B cell (primary cell): ENCODE data around the gene TLR7. TPM values are rescaled to one million over a fixed set of nuclear protein-coding genes. Genes with fewer than 3 reads are reported as not detected.

Experiments used
- ATAC-seq: fragments of 200-7000 bp; cut with Tn5 transposase; one replicate; pipeline ENCODE4 v1.10.0; 2021; ENCODE audit warnings: low read depth, mild to moderate bottlenecking, moderate number of reproducible peaks, moderate library complexity
- CTCF ChIA-PET: fragments of 350-600 bp; sonication (Branson Sonifier 250); formaldehyde crosslinking; loops from one replicate; lab custom pipeline; 2021; ENCODE audit warnings: antibody characterized with exemption, inconsistent platforms; lab: Charles Lee
- POLR2A ChIA-PET: fragments of 350-600 bp; sonication (Branson Sonifier 250); formaldehyde crosslinking; loops from one replicate; lab custom pipeline; 2021; ENCODE audit warnings: antibody characterized with exemption; lab: Charles Lee
- DNase-seq: peaks from one replicate; pipeline ENCODE4 v3.0.0; 2013
- H2AFZ ChIP-seq: 2 replicates; pipeline ENCODE4 v1.6.1; 2012; ENCODE audit warnings: mild to moderate bottlenecking, low read depth, low read length; ENCODE audit not compliant: insufficient read depth, poor library complexity, severe bottlenecking
- H3K27ac ChIP-seq, 2 donors: 1 replicate in 1 of 2; 2 replicates in 1 of 2; pipeline ENCODE4 v1.5.1; 2012 to 2013; ENCODE audit warnings: low read length in 2 of 2, mild to moderate bottlenecking in 2 of 2, moderate library complexity in 1 of 2
- H3K27me3 ChIP-seq, 4 experiments: fragments of 200-600 bp in 1 of 4; sonication (generic) in 1 of 4; replicated peaks in 1 of 4; 1 replicate in 2 of 4; 2 replicates in 2 of 4; pipeline versions ENCODE4 v1.6.1 to v1.7.0; 2013 to 2016; ENCODE audit warnings: low read length in 3 of 4, mild to moderate bottlenecking in 2 of 4, mixed read lengths in 1 of 4, moderate library complexity in 1 of 4; ENCODE audit not compliant: insufficient read depth in 4 of 4, control insufficient read depth in 3 of 4; ENCODE audit errors: control extremely low read depth in 1 of 4
- H3K36me3 ChIP-seq, 2 experiments: replicated peaks in 1 of 2; 1 replicate in 1 of 2; 2 replicates in 1 of 2; pipeline versions ENCODE4 v1.6.1 to v1.7.1; 2013; ENCODE audit warnings: low read length in 1 of 2; ENCODE audit not compliant: insufficient read depth in 2 of 2, control insufficient read depth in 1 of 2; ENCODE audit errors: control extremely low read depth in 1 of 2, extremely low read depth in 1 of 2
- H3K4me1 ChIP-seq, 2 donors: fragments of 200-600 bp in 1 of 2; sonication (generic) in 1 of 2; 1 replicate in 1 of 2; 2 replicates in 1 of 2; pipeline versions ENCODE4 v1.5.1 to v1.6.1; 2013 to 2017; ENCODE audit warnings: low read length in 2 of 2; ENCODE audit not compliant: control insufficient read depth in 2 of 2, insufficient read depth in 2 of 2
- H3K4me2 ChIP-seq: replicated peaks from 2 replicates; pipeline ENCODE3; 2012; ENCODE audit warnings: mild to moderate bottlenecking, low read depth, low read length; ENCODE audit not compliant: poor library complexity, severe bottlenecking
- H3K4me3 ChIP-seq, 5 experiments: fragments of 200-600 bp in 1 of 5; sonication (generic) in 1 of 5; 1 replicate in 3 of 5; 2 replicates in 2 of 5; pipeline versions ENCODE4 v1.5.1 to v1.7.0; 2011 to 2016; ENCODE audit warnings: low read length in 4 of 5, mild to moderate bottlenecking in 4 of 5, low read depth in 2 of 5, control low read depth in 1 of 5, moderate library complexity in 1 of 5; ENCODE audit not compliant: insufficient read depth in 1 of 5; ENCODE audit errors: control extremely low read depth in 1 of 5, extremely low read depth in 1 of 5
- H3K79me2 ChIP-seq: fragments of 200-600 bp; sonication (generic); one replicate; pipeline ENCODE4 v1.6.0; 2016; ENCODE audit warnings: low read length; ENCODE audit not compliant: control insufficient read depth, insufficient read depth
- H3K9ac ChIP-seq: fragments of 200-600 bp; sonication (generic); 2 replicates; pipeline ENCODE4 v1.6.1; 2017; ENCODE audit warnings: mild to moderate bottlenecking, low read length, moderate library complexity
- H3K9me3 ChIP-seq, 3 donors: one replicate each; pipeline versions ENCODE4 v1.6.1 to v1.7.1; 2013; ENCODE audit warnings: low read length in 2 of 3; ENCODE audit not compliant: control insufficient read depth in 2 of 3, insufficient read depth in 1 of 3; ENCODE audit errors: control extremely low read depth in 1 of 3
- H4K20me1 ChIP-seq: 2 replicates; pipeline ENCODE4 v1.6.0; 2012; ENCODE audit warnings: mild to moderate bottlenecking, low read length; ENCODE audit not compliant: insufficient read depth, control insufficient read depth, poor library complexity, severe bottlenecking
- H3K27ac Mint-ChIP-seq: one replicate; pipeline ENCODE4 v1.8.0; 2021; ENCODE audit warnings: mixed read lengths
- H3K27me3 Mint-ChIP-seq: one replicate; pipeline ENCODE4 v1.8.0; 2021; ENCODE audit warnings: mixed read lengths
- H3K4me1 Mint-ChIP-seq: one replicate; pipeline ENCODE4 v1.8.0; 2021; ENCODE audit warnings: mixed read lengths
- H3K4me3 Mint-ChIP-seq: one replicate; pipeline ENCODE4 v1.8.0; 2021; ENCODE audit warnings: mixed read lengths
- H3K9me3 Mint-ChIP-seq: one replicate; pipeline ENCODE4 v1.8.0; 2022; ENCODE audit warnings: mixed read lengths; ENCODE audit not compliant: insufficient read depth
- EZH2 ChIP-seq: IDR thresholded peaks from 2 replicates; pipeline ENCODE4 v1.6.1; 2012; ENCODE audit warnings: borderline replicate concordance, low read depth, mild to moderate bottlenecking, moderate library complexity, low read length; ENCODE audit not compliant: insufficient read depth, poor library complexity, severe bottlenecking
- WGBS: methylation state at CpG from one replicate; pipeline ENCODE4 v1.1.5; 2013; ENCODE audit warnings: missing lambda C conversion rate; ENCODE audit not compliant: insufficient coverage; 5-methylcytosine and 5-hydroxymethylcytosine counted together
- intact Hi-C: fragments of 100-400 bp; cut with micrococcal nuclease; formaldehyde crosslinking; loops from one replicate; pipeline ENCODE4 v1.10.0; 2022
- polyA plus RNA-seq: library from polyadenylated mRNA; depleted of rRNA; stranded (reverse); fragments of >200 nt; gene quantifications from 2 replicates; pipeline ENCODE4 v1.2.3, GENCODE V29; 2012
- total RNA-seq, 2 donors: library from RNA; stranded (reverse); fragments of 120-200 nt in 1 of 2; gene quantifications; 1 replicate in 1 of 2; 2 replicates in 1 of 2; pipeline versions ENCODE4 v1.2.3 to v1.2.4, GENCODE V29; 2013 to 2022
- TF ChIP-seq, protein P1 (sequence below): fragments of 200-600 bp; IDR thresholded peaks from one replicate; pipeline ENCODE4 v1.8.0; 2022; ENCODE audit warnings: antibody characterized with exemption, mild to moderate bottlenecking

The TLR7 gene
- total and polyA plus RNA-seq, 2 donors (not counting 1 experiment from before 2014, with no cell fraction given) = 6.1 to 10.2 TPM

DNA sequence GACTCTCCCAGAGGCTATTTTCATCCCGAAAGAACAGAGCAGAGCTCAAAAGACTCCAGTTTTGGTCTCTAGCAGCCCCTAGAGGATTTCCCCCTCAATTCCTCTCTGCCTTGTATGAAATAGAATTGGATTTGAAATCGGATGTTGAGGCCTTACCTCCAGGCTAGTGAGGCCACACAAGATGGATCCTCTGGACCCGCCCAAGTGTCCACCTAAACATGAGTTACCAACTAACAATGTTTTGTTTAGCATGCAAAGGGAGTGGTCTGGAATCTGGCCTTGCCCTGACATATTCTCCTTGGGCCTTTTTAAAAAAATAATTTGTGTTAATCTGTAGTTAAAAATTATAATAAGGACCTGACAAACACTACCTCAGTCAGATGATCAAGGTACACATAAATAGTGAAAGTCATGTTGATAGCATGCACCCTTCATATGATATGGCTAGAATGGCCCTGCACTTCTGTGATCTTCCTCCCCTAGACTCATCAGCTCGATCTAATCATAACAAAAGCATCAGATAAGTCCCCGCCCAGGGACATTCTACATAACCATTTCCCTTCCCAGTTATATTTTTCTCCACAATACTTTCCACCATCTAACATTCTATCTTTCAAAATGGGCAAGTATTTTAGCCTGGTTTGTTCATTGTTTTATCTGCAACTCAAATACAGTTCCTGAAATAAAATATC is 46.1 kb downstream of the TLR7 start:
- no CpG with 5 or more reads among the region's 5 CpGs for WGBS

DNA sequence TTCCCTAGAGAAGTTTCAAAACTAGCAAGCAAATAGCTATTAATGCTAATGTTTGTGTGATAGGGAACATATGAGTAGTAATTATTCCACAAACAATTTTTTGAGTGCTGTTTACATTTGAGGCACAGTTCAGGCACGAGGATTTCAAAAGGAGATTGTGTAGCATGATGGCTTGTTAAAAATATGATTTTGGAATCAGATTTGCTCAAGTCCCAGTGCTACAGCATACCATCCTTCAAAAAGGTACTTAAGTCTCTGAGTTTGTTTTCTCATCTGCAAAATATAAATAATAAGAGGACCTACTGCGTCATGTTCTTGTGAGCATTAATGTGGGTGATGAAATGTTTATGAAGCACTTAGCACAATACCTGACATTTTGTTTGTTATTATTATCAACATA is 50.9 kb downstream of the TLR7 start:
- Mint-ChIP-seq H3K27ac (no peak overlapping the region), H3K9me3 (no peaks in the 10 kb centered on the region), H3K27me3 (no peaks in the 10 kb centered on the region), H3K4me1 (no peaks in the 10 kb centered on the region), H3K4me3 (no peak overlapping the region)
- H3K4me3 ChIP-seq = no peak overlapping the region
- no peak overlapping the region for H3K9ac ChIP-seq
- ChIA-PET POLR2A (no interaction called here), CTCF (interaction anchor here (0.9 to 1.0 kb wide), 2 partner anchors 15 to 29 kb away, joined by 3 read pairs; no protein-coding TSS in a partner anchor)
- no peak overlapping the region for H2AFZ ChIP-seq
- H3K9me3 ChIP-seq = no peaks in the 10 kb centered on the region
- H3K27me3 ChIP-seq = no peaks in the 10 kb centered on the region
- no CpG with 5 or more reads among the region's 2 CpGs for WGBS
- H3K36me3 ChIP-seq = no peaks in the 10 kb centered on the region
- no peaks in the 10 kb centered on the region for H3K79me2 ChIP-seq
- H4K20me1 ChIP-seq = no peaks in the 10 kb centered on the region
- intact Hi-C loops = no loop called here
- no peak for ATAC-seq
- H3K27ac ChIP-seq = no peak overlapping the region
- H3K4me2 ChIP-seq = no peak overlapping the region
- TF ChIP-seq, protein P1, sequence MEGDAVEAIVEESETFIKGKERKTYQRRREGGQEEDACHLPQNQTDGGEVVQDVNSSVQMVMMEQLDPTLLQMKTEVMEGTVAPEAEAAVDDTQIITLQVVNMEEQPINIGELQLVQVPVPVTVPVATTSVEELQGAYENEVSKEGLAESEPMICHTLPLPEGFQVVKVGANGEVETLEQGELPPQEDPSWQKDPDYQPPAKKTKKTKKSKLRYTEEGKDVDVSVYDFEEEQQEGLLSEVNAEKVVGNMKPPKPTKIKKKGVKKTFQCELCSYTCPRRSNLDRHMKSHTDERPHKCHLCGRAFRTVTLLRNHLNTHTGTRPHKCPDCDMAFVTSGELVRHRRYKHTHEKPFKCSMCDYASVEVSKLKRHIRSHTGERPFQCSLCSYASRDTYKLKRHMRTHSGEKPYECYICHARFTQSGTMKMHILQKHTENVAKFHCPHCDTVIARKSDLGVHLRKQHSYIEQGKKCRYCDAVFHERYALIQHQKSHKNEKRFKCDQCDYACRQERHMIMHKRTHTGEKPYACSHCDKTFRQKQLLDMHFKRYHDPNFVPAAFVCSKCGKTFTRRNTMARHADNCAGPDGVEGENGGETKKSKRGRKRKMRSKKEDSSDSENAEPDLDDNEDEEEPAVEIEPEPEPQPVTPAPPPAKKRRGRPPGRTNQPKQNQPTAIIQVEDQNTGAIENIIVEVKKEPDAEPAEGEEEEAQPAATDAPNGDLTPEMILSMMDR = no peak
- TF ChIP-seq EZH2 = no peak
- no peak for DNase-seq
- H3K4me1 ChIP-seq = no peaks in the 10 kb centered on the region

More for the DNA sequence above, 46.1 kb downstream of the TLR7 start:
- intact Hi-C loops = no loop called here
- Mint-ChIP-seq H3K9me3 (no peaks in the 10 kb centered on the region), H3K4me3 (no peak overlapping the region), H3K27me3 (no peaks in the 10 kb centered on the region), H3K4me1 (peaks cover 6% of the 10 kb centered on the region), H3K27ac (no peak overlapping the region)
- ChIA-PET POLR2A (no interaction called here), CTCF (no interaction called here)
- H3K4me3 ChIP-seq = no peak overlapping the region
- H3K4me1 ChIP-seq = no peaks in the 10 kb centered on the region
- H2AFZ ChIP-seq = no peak overlapping the region
- no peaks in the 10 kb centered on the region for H3K27me3 ChIP-seq
- no peak for DNase-seq
- H3K9ac ChIP-seq = no peak overlapping the region
- H3K79me2 ChIP-seq = no peaks in the 10 kb centered on the region
- no peak overlapping the region for H3K4me2 ChIP-seq
- no peaks in the 10 kb centered on the region for H3K9me3 ChIP-seq
- no peaks in the 10 kb centered on the region for H3K36me3 ChIP-seq
- no peak overlapping the region for H3K27ac ChIP-seq
- TF ChIP-seq EZH2 = no peak
- TF ChIP-seq, protein P1 = no peak
- ATAC-seq = no peak
- H4K20me1 ChIP-seq = no peaks in the 10 kb centered on the region
